Caco-2 (cell line): ENCODE results near the gene MSANTD2. TPM values are rescaled to one million over a fixed set of nuclear protein-coding genes. Genes with fewer than 3 reads are reported as not detected.

Source experiments
- BruUV-seq: library from RNA; stranded (reverse); fragments of 400-500 nt; replicated peaks from 2 replicates; lab custom pipeline; 2021; lab: Mats Ljungman, UMichigan
- CTCF ChIA-PET: fragments of 300-600 bp; sonication (Branson Sonifier 250); formaldehyde crosslinking; loops from one replicate; lab custom pipeline; 2022; ENCODE audit warnings: antibody characterized with exemption; lab: Charles Lee
- POLR2A ChIA-PET: fragments of 300-600 bp; sonication (Branson Sonifier 250); formaldehyde crosslinking; loops from one replicate; lab custom pipeline; 2022; ENCODE audit warnings: antibody characterized with exemption; lab: Charles Lee
- DNase-seq, 2 experiments: peaks; one replicate each; pipeline versions ENCODE4 v3.0.0 to v3.0.0-alpha.2; 2020 to 2022
- H3K27me3 ChIP-seq: replicated peaks from 2 replicates; pipeline ENCODE4 v1.6.0; 2011; ENCODE audit warnings: low read length; ENCODE audit not compliant: control insufficient read depth, insufficient read depth
- H3K36me3 ChIP-seq: 2 replicates; pipeline ENCODE4 v1.5.1; 2011; ENCODE audit warnings: low read length; ENCODE audit not compliant: control insufficient read depth, insufficient read depth
- H3K4me1 ChIP-seq: fragments of 250-450 bp; sonication (Bioruptor Pico); 2 replicates; pipeline ENCODE4 v1.5.1; 2020; ENCODE audit warnings: mild to moderate bottlenecking
- H3K4me3 ChIP-seq: 2 replicates; pipeline ENCODE4 v1.5.1; 2011; ENCODE audit warnings: low read depth, mild to moderate bottlenecking, control low read depth, low read length
- H3K9me3 ChIP-seq: fragments of 250-450 bp; sonication (Bioruptor Pico); 2 replicates; pipeline ENCODE4 v1.5.1; 2020; ENCODE audit warnings: mild to moderate bottlenecking, moderate library complexity
- H3K27ac Mint-ChIP-seq: one replicate; pipeline ENCODE4 v1.8.0; 2022; ENCODE audit warnings: mixed read lengths; ENCODE audit not compliant: unreplicated experiment
- H3K27me3 Mint-ChIP-seq: one replicate; pipeline ENCODE4 v1.8.0; 2022; ENCODE audit warnings: mixed read lengths; ENCODE audit not compliant: insufficient read depth, unreplicated experiment
- H3K36me3 Mint-ChIP-seq: one replicate; pipeline ENCODE4 v1.8.0; 2022; ENCODE audit warnings: mild to moderate bottlenecking, mixed read lengths; ENCODE audit not compliant: insufficient read depth, unreplicated experiment
- H3K4me1 Mint-ChIP-seq: one replicate; pipeline ENCODE4 v1.8.0; 2022; ENCODE audit warnings: low read depth, mixed read lengths; ENCODE audit not compliant: unreplicated experiment
- H3K4me3 Mint-ChIP-seq: one replicate; pipeline ENCODE4 v1.8.0; 2022; ENCODE audit warnings: mild to moderate bottlenecking, moderate library complexity, mixed read lengths; ENCODE audit not compliant: unreplicated experiment
- H3K9me3 Mint-ChIP-seq: one replicate; pipeline ENCODE4 v1.8.0; 2022; ENCODE audit warnings: mixed read lengths; ENCODE audit not compliant: unreplicated experiment
- CTCF ChIP-seq, 2 experiments: fragments of 200-600 bp in 1 of 2; IDR thresholded peaks; 1 replicate in 1 of 2; 2 replicates in 1 of 2; pipeline versions ENCODE4 v1.5.1 to v1.8.0; 2011 to 2022; ENCODE audit warnings: antibody characterized with exemption in 1 of 2, control low read depth in 1 of 2, inconsistent platforms in 1 of 2, low read depth in 1 of 2, low read length in 1 of 2, mild to moderate bottlenecking in 1 of 2, moderate library complexity in 1 of 2; ENCODE audit not compliant: insufficient read depth in 1 of 2, severe bottlenecking in 1 of 2, unreplicated experiment in 1 of 2
- intact Hi-C: fragments of 100-400 bp; cut with micrococcal nuclease; formaldehyde crosslinking; loops from one replicate; pipeline ENCODE4 v1.10.0; 2022; ENCODE audit not compliant: unreplicated experiment
- total RNA-seq: library from RNA; stranded (reverse); gene quantifications from 2 replicates; pipeline ENCODE4 v1.2.3, GENCODE V29; 2022

Gene MSANTD2
- total RNA-seq, 1 experiment from 2014 or later = 28.3 TPM

GRCh38 chr11:124727474-124727873, 72.7 kb downstream of the MSANTD2 start:
- Histone ChIP-seq H3K36me3 (no peaks in the 10 kb centered on the region), H3K4me1 (peaks cover 15% of the 10 kb centered on the region), H3K9me3 (no peaks in the 10 kb centered on the region), H3K4me3 (no peak overlapping the region), H3K27me3 (no peaks in the 10 kb centered on the region)
- DNase-seq = no peak
- Mint-ChIP-seq H3K27me3 (peaks cover 6% of the 10 kb centered on the region), H3K9me3 (no peaks in the 10 kb centered on the region), H3K36me3 (no peaks in the 10 kb centered on the region), H3K4me3 (no peak overlapping the region), H3K27ac (no peak overlapping the region), H3K4me1 (peaks cover 17% of the 10 kb centered on the region)
- CTCF ChIA-PET = no interaction called here
- BruUV-seq = no TSS peak
- POLR2A ChIA-PET = interaction anchor here (0.5 kb wide), 1 partner anchor 344 kb away, joined by 3 read pairs; no protein-coding TSS in a partner anchor
- TF ChIP-seq CTCF (IDR thresholded peaks at IDR 0.05; ENCODE audit: insufficient read depth in 1 of 2, low read depth in 1 of 2, low read length in 1 of 2, severe bottlenecking in 1 of 2, unreplicated experiment in 1 of 2) = no peak
- intact Hi-C loops = no loop called here

DNA sequence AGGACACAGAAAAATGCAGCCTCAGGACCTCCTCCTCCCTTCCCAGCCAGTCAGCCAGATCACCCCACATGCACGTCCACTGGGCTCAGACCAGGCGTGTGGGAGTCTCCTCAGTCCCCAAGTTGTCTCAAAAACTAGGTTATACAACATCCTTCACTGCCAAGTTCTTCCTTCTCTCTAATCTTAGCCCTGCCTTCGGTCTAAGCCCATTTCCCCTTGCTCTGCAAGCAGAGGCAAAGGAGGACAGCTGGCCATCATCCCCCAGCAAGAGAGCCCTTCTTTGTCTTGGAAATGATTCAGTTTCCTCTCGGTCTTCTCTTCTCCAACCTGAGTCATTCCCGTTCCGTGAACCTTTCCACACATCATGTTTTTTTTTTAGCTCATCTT, 74.5 kb downstream of the MSANTD2 start:
- BruUV-seq = no TSS peak

More for the DNA sequence above, 74.5 kb downstream of the MSANTD2 start:
- Mint-ChIP-seq H3K27ac (no peak overlapping the region), H3K4me3 (no peak overlapping the region), H3K4me1 (peaks cover 17% of the 10 kb centered on the region), H3K27me3 (peaks cover 6% of the 10 kb centered on the region), H3K9me3 (no peaks in the 10 kb centered on the region), H3K36me3 (no peaks in the 10 kb centered on the region)
- CTCF ChIA-PET = interaction anchor here (1.1 to 1.6 kb wide), 4 partner anchors 8 to 57 kb away, joined by 3 to 12 read pairs (median 6); partner anchors contain the start of gene NRGN
- H3K9me3 ChIP-seq = no peaks in the 10 kb centered on the region
- no peaks in the 10 kb centered on the region for H3K36me3 ChIP-seq
- no peaks in the 10 kb centered on the region for H3K27me3 ChIP-seq
- H3K4me1 ChIP-seq = peaks cover 15% of the 10 kb centered on the region
- POLR2A ChIA-PET = interaction anchor here (0.6 kb wide), 1 partner anchor 24 kb away, joined by 20 read pairs; no protein-coding TSS in a partner anchor
- no peak overlapping the region for H3K4me3 ChIP-seq
- no peak for TF ChIP-seq CTCF (IDR thresholded peaks at IDR 0.05; ENCODE audit: insufficient read depth in 1 of 2, low read depth in 1 of 2, low read length in 1 of 2, severe bottlenecking in 1 of 2, unreplicated experiment in 1 of 2)
- no peak for DNase-seq
- intact Hi-C loops = loop anchor here (1.0 kb wide), 3 partner anchors 14 to 33 kb away; partner anchors contain the start of gene NRGN
